IMR-90 (cell line): Measurements from ENCODE around the gene IL19. TPM values are rescaled to one million over a fixed set of nuclear protein-coding genes. Genes with fewer than 3 reads are reported as not detected.

Source experiments
- ATAC-seq: fragments of 200-7000 bp; cut with Tn5 transposase; 2 replicates; pipeline ENCODE4 v1.9.1; 2020; ENCODE audit warnings: low read depth, mild to moderate bottlenecking, moderate library complexity
- BruUV-seq: library from RNA; stranded (reverse); fragments of 400-500 nt; replicated peaks from 2 replicates; lab custom pipeline; 2021; lab: Mats Ljungman, UMichigan
- CTCF ChIA-PET: fragments of 300-600 bp; formaldehyde crosslinking; extraction: SDS; loops from one replicate; lab custom pipeline; 2021; ENCODE audit warnings: antibody characterized with exemption; lab: Yijun Ruan, JAX
- POLR2A ChIA-PET: fragments of 300-600 bp; sonication (Branson Sonifier 250); formaldehyde crosslinking; loops from one replicate; lab custom pipeline; 2022; ENCODE audit warnings: antibody characterized with exemption; ENCODE audit not compliant: unreplicated experiment; lab: Charles Lee
- DNase-seq: peaks from one replicate; pipeline ENCODE4 v3.0.0; 2013
- H2AFZ ChIP-seq: replicated peaks from 2 replicates; pipeline ENCODE3; 2013; ENCODE audit warnings: low read length, mild to moderate bottlenecking; ENCODE audit not compliant: poor library complexity
- H2AK5ac ChIP-seq: 2 replicates; pipeline ENCODE4 v1.6.1; 2013; ENCODE audit warnings: low read depth, low read length, inconsistent platforms
- H2AK9ac ChIP-seq: replicated peaks from 2 replicates; pipeline ENCODE3; 2013; ENCODE audit warnings: mild to moderate bottlenecking, low read depth, low read length, moderate library complexity; ENCODE audit not compliant: poor library complexity
- H2BK120ac ChIP-seq: 2 replicates; pipeline ENCODE4 v1.6.1; 2013; ENCODE audit warnings: low read depth, low read length, inconsistent platforms
- H2BK15ac ChIP-seq: 3 replicates; pipeline ENCODE4 v1.6.1; 2013; ENCODE audit warnings: low read depth, low read length, inconsistent platforms
- H2BK20ac ChIP-seq: 2 replicates; pipeline ENCODE4 v1.6.1; 2013; ENCODE audit warnings: low read depth, mild to moderate bottlenecking, inconsistent platforms, low read length, moderate library complexity
- H2BK5ac ChIP-seq: 2 replicates; pipeline ENCODE4 v1.6.1; 2013; ENCODE audit warnings: mild to moderate bottlenecking, low read depth, low read length, inconsistent platforms; ENCODE audit not compliant: poor library complexity, severe bottlenecking
- H3K14ac ChIP-seq: replicated peaks from 2 replicates; pipeline ENCODE4 v1.6.1; 2013; ENCODE audit warnings: low read depth, low read length, inconsistent platforms
- H3K18ac ChIP-seq: 2 replicates; pipeline ENCODE4 v1.6.1; 2013; ENCODE audit warnings: low read depth, low read length, control low read depth
- H3K23ac ChIP-seq: 2 replicates; pipeline ENCODE4 v1.6.1; 2013; ENCODE audit warnings: low read depth, low read length, inconsistent platforms
- H3K27ac ChIP-seq: 2 replicates; pipeline ENCODE4 v1.5.1; 2013; ENCODE audit warnings: mild to moderate bottlenecking, control low read depth, low read length; ENCODE audit not compliant: insufficient read depth
- H3K27me3 ChIP-seq: 2 replicates; pipeline ENCODE4 v1.6.1; 2013; ENCODE audit warnings: low read length; ENCODE audit not compliant: control insufficient read depth, insufficient read depth
- H3K36me3 ChIP-seq: 2 replicates; pipeline ENCODE4 v1.6.1; 2013; ENCODE audit warnings: low read length, mixed read lengths; ENCODE audit not compliant: control insufficient read depth, insufficient read depth
- H3K4ac ChIP-seq: 2 replicates; pipeline ENCODE4 v1.6.1; 2013; ENCODE audit warnings: low read depth, low read length, inconsistent platforms
- H3K4me1 ChIP-seq: 2 replicates; pipeline ENCODE4 v1.6.1; 2013; ENCODE audit warnings: low read length, mixed read lengths; ENCODE audit not compliant: control insufficient read depth, insufficient read depth
- H3K4me2 ChIP-seq: 2 replicates; pipeline ENCODE4 v1.6.1; 2013; ENCODE audit warnings: low read depth, mild to moderate bottlenecking, control low read depth, low read length, moderate library complexity
- H3K4me3 ChIP-seq: 2 replicates; pipeline ENCODE4 v1.5.1; 2013; ENCODE audit warnings: low read depth, mild to moderate bottlenecking, control low read depth, low read length, moderate library complexity; ENCODE audit not compliant: insufficient read depth
- H3K56ac ChIP-seq: 2 replicates; pipeline ENCODE4 v1.6.1; 2013; ENCODE audit warnings: low read length, inconsistent platforms; ENCODE audit not compliant: insufficient read depth; ENCODE audit errors: extremely low read depth
- H3K79me1 ChIP-seq, 2 experiments: 2 replicates each; pipeline ENCODE4 v1.6.1; 2013; ENCODE audit warnings: low read length in 2 of 2, inconsistent platforms in 1 of 2, low read depth in 1 of 2
- H3K9ac ChIP-seq: 2 replicates; pipeline ENCODE4 v1.6.1; 2013; ENCODE audit warnings: low read depth, low read length, control low read depth
- H3K9me1 ChIP-seq: 2 replicates; pipeline ENCODE4 v1.6.1; 2013; ENCODE audit warnings: low read length, inconsistent platforms; ENCODE audit not compliant: insufficient read depth
- H3K9me3 ChIP-seq: 2 replicates; pipeline ENCODE4 v1.6.1; 2013; ENCODE audit warnings: low read length; ENCODE audit not compliant: control insufficient read depth, insufficient read depth
- H4K20me1 ChIP-seq: 2 replicates; pipeline ENCODE4 v1.6.1; 2013; ENCODE audit warnings: low read length, inconsistent platforms; ENCODE audit not compliant: insufficient read depth
- H4K5ac ChIP-seq: 2 replicates; pipeline ENCODE4 v1.6.1; 2013; ENCODE audit warnings: mild to moderate bottlenecking, low read depth, low read length, control low read depth
- H4K8ac ChIP-seq, 2 experiments: 2 replicates each; pipeline ENCODE4 v1.6.1; 2013; ENCODE audit warnings: low read depth in 2 of 2, low read length in 2 of 2, control low read depth in 1 of 2, inconsistent platforms in 1 of 2
- H4K91ac ChIP-seq: 2 replicates; pipeline ENCODE4 v1.6.1; 2013; ENCODE audit warnings: low read depth, low read length, inconsistent platforms; ENCODE audit not compliant: insufficient read depth
- FOS ChIP-seq: fragments of 150-350 bp; IDR thresholded peaks from 2 replicates; pipeline ENCODE4 v1.6.1; 2016; ENCODE audit warnings: low read depth, low read length
- MAFK ChIP-seq: IDR thresholded peaks from 2 replicates; pipeline ENCODE4 v1.6.1; 2012; ENCODE audit warnings: low read depth, low read length, improper control_type of control experiment
- MAZ ChIP-seq: IDR thresholded peaks from 2 replicates; pipeline ENCODE4 v1.6.1; 2012; ENCODE audit warnings: low read depth, mild to moderate bottlenecking, low read length, improper control_type of control experiment, moderate library complexity, borderline replicate concordance
- RCOR1 ChIP-seq: IDR thresholded peaks from 2 replicates; pipeline ENCODE4 v1.6.1; 2012; ENCODE audit warnings: mild to moderate bottlenecking, low read length, improper control_type of control experiment; ENCODE audit not compliant: insufficient replicate concordance
- RFX5 ChIP-seq: IDR thresholded peaks from 2 replicates; pipeline ENCODE4 v1.8.0; 2012; ENCODE audit warnings: low read depth, mild to moderate bottlenecking, low read length, moderate library complexity
- WGBS, 2 experiments: methylation state at CpG; one replicate each; pipeline versions ENCODE4 v1.1.5 to v1.1.7; 2013; ENCODE audit warnings: missing lambda C conversion rate in 2 of 2; ENCODE audit not compliant: insufficient read length in 1 of 2; ENCODE audit errors: extremely low coverage in 2 of 2; 5-methylcytosine and 5-hydroxymethylcytosine counted together
- dilution Hi-C: fragments of 300-500 bp; cut with HindIII; formaldehyde crosslinking; loops from one replicate; pipeline ENCODE4 v1.14.3; 2018; ENCODE audit warnings: low sequenced_read_pairs; ENCODE audit not compliant: unreplicated experiment
- in situ Hi-C: fragments of 300-500 bp; cut with MboI; formaldehyde crosslinking; loops from 3 replicates; pipeline ENCODE4 v1.14.3; 2019; ENCODE audit warnings: low sequenced_read_pairs, inconsistent platforms, mixed read lengths
- intact Hi-C: fragments of 100-400 bp; cut with micrococcal nuclease; formaldehyde crosslinking; loops from 2 replicates; pipeline ENCODE4 v1.10.0; 2022
- polyA plus RNA-seq, 3 experiments: library from polyadenylated mRNA; depleted of rRNA; stranded (reverse); fragments of >200 nt; gene quantifications; 2 replicates each; pipeline ENCODE4 v1.2.3, GENCODE V29; 2012; ENCODE audit warnings: low replicate concordance in 1 of 3
- total RNA-seq: library from RNA; depleted of rRNA; stranded (reverse); fragments of >200 nt; gene quantifications from 2 replicates; pipeline ENCODE4 v1.2.3, GENCODE V29; 2012

Gene IL19
- total and polyA plus RNA-seq, 2 of the 4 experiments (the other 2 are of a cell fraction) = not detected

DNA sequence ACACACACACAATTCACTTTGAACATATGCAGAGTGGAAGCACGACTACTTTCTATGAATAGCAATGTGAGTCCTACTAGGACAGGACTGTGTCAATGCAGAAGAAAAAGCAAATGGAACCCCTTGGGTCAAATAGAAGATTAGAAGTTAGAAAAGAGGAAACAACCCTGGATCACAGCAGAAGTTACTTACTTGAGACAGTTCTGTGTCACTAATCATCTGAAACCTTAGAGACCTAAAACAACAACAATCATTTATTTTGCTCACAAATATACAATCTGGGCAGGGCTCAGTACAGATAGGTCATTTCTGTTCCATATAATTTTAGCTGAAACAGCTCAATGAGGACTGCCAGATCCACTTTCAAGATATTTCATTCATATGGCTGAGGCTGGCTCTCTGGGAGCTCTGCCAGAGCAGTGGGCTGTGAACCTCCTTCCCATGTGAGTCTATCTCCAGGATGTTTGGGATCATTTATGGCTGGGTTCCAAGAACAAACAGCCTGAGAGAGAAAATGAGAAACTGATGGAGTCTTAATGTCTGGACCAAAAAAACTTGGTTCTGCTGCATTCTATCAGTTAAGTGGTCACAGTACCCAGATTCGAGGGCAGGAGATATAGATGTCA is 44.3 kb downstream of the IL19 start:
- WGBS, 2 experiments = no CpG with 5 or more reads among the region's 2 CpGs
- Histone ChIP-seq H2BK5ac (no peak overlapping the region), H2AFZ (no peak overlapping the region), H3K36me3 (no peaks in the 10 kb centered on the region), H3K4me3 (no peak overlapping the region), H3K27me3 (no peaks in the 10 kb centered on the region), H3K9me3 (peaks cover 2% of the 10 kb centered on the region; the same call in 1 of the 2 replicates), H2AK5ac (no peak overlapping the region), H3K9me1 (no peaks in the 10 kb centered on the region), H4K8ac (no peak overlapping the region), H3K4ac (no peak overlapping the region), H3K4me2 (no peak overlapping the region), H4K91ac (no peak overlapping the region), H3K4me1 (peaks cover 2% of the 10 kb centered on the region; the same call in 1 of the 2 replicates), H2BK120ac (peak overlapping the region; percentile 21; the same call in 1 of the 2 replicates), H3K56ac (no peak overlapping the region), H3K14ac (peak overlapping the region; percentile 58), H2BK15ac (no peak overlapping the region), H3K27ac (no peak overlapping the region), H4K5ac (no peak overlapping the region), H3K79me1 (no peaks in the 10 kb centered on the region), H3K18ac (no peak overlapping the region), H2AK9ac (no peak overlapping the region), H4K20me1 (no peaks in the 10 kb centered on the region), H3K9ac (no peak overlapping the region), H3K23ac (peak overlapping the region; percentile 51; the same call in 1 of the 2 replicates), H2BK20ac (0 out of 2 replicates have a peak overlapping the region, but pooled peaks have one; percentile 41)
- peak; percentile 79 for DNase-seq
- CTCF ChIA-PET = interaction anchor here (0.6 to 1.9 kb wide), 2 partner anchors 10 to 98 kb away, joined by 3 to 5 read pairs; no protein-coding TSS in a partner anchor
- dilution Hi-C loops (no loop called here), intact Hi-C loops (no loop called here), in situ Hi-C loops (no loop called here)
- POLR2A ChIA-PET = interaction anchor here (0.6 kb wide), 1 partner anchor 94 kb away, joined by 3 read pairs; no protein-coding TSS in a partner anchor
- no TSS peak for BruUV-seq
- ATAC-seq = no peak
- TF ChIP-seq MAZ (no peak), RCOR1 (no peak), FOS (no peak), MAFK (no peak), RFX5 (no peak)
